HG02610 (cell line): ENCODE data around the gene CALHM4.
A peak's percentile ranks its signal among the peaks of the same experiment; 100 is the strongest.

ENCODE experiments used
- ATAC-seq: cut with Tn5 transposase; IDR thresholded peaks from one replicate; pipeline ENCODE4 v1.9.1; 2021; ENCODE audit warnings: mild to moderate bottlenecking, moderate library complexity; ENCODE audit not compliant: unreplicated experiment

The CALHM4 gene

GRCh38 chr6:116553451-116553850, at the start of gene CALHM4:
Gene CALHM4 (plus strand): TSS chr6:116553751. CDS start chr6:116553794, 43 bp downstream.
- ATAC-seq, result no peak

- no peak for ATAC-seq
Measured at GRCh38 chr6:116507324-116507723, 46.2 kb upstream of the CALHM4 start.

- no peak for ATAC-seq
Measured at GRCh38 chr6:116508527-116508926, 45.0 kb upstream of the CALHM4 start.

GRCh38 chr6:116511424-116512110, 42.0 kb upstream of the CALHM4 start, which contains the start of gene CALHM5:
Gene CALHM5 (plus strand): TSS chr6:116511639. CDS start chr6:116511697, 58 bp downstream.
- ATAC-seq, result peak; percentile 10

GRCh38 chr6:116512111-116512559, 41.4 kb upstream of the CALHM4 start:
- peak; percentile 53 for ATAC-seq

GRCh38 chr6:116512734-116513133, 40.8 kb upstream of the CALHM4 start:
- ATAC-seq, result no peak

- no peak for ATAC-seq
Measured at GRCh38 chr6:116513224-116513875, 40.2 kb upstream of the CALHM4 start.

- no peak for ATAC-seq
Measured at GRCh38 chr6:116514111-116514510, 39.4 kb upstream of the CALHM4 start.

GRCh38 chr6:116515141-116515540, 38.4 kb upstream of the CALHM4 start:
- ATAC-seq, result no peak

- ATAC-seq, result no peak
Measured at GRCh38 chr6:116518621-116519368, 34.8 kb upstream of the CALHM4 start.

GRCh38 chr6:116522896-116523295, 30.7 kb upstream of the CALHM4 start:
- ATAC-seq, result no peak

- no peak for ATAC-seq
Measured at GRCh38 chr6:116524236-116524635, 29.3 kb upstream of the CALHM4 start.

- no peak for ATAC-seq
Measured at GRCh38 chr6:116528133-116528532, 25.4 kb upstream of the CALHM4 start.

- ATAC-seq, result no peak
Measured at GRCh38 chr6:116528780-116529179, 24.8 kb upstream of the CALHM4 start.

- ATAC-seq, result no peak
Measured at GRCh38 chr6:116529466-116530290, 23.9 kb upstream of the CALHM4 start.

GRCh38 chr6:116530436-116530835, 23.1 kb upstream of the CALHM4 start:
- ATAC-seq, result no peak

- peak; percentile 65 for ATAC-seq
Measured at GRCh38 chr6:116531675-116532570, 21.6 kb upstream of the CALHM4 start.

GRCh38 chr6:116533233-116533957, 20.2 kb upstream of the CALHM4 start:
- no peak for ATAC-seq

- ATAC-seq, result no peak
Measured at GRCh38 chr6:116535109-116535508, 18.4 kb upstream of the CALHM4 start.
